Measurements from ENCODE around the gene HMCN1. TPM values are rescaled to one million over a fixed set of nuclear protein-coding genes. Genes with fewer than 3 reads are reported as not detected.

HMCN1 gene
- total RNA-seq, 1 experiment from 2014 or later: 0.63 TPM

DNA sequence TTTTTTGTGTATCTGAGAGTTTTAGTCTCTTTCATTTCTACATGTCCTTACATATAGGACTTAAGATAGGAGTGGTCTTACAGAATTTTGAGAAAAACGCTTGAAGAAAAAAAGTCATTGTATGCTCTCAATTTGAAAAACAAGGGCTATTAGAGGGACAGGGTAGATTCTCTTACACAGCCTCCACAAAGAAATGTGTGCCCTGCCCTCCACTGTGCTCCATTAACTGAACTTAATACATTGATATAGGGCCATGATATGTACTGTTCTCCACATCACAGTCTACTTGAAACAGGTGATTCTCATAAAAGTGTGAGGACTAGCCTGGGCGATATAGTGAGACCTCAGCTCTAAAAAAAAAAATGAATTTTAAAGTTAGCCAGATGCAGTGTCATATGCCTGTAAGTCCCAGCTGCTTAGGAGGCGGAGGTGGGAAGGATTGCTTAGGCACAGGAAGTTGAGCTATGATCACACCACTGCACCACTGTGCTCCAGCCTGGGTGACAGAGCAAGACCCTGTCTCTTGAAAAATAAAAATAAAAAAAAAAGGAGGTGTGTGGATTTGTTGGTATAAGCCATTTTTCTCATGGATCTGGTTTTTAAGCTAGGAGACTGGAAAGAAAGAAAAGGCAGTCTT, 77.0 kb downstream of the HMCN1 start:
- H3K4me1 ChIP-seq (ENCODE audit: low read length): no peaks in the 10 kb centered on the region

DNA sequence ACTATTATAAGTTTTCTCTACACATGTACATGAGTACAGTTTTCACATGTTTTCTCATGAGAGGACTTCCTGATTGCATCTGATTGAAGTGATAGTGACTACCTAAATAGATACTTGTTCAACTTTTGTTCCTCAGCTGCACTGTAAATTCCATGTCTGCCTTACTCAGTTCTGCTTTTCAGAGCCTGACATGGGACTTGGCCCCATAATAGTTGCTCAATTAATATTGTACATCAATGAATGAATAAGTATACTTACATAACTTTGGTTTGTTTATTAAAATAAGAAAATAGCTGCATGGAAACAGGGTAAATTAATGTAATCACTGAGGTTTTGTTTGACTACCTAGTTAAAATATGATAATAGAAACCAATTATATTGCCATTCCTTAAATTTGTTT, 78.7 kb downstream of the HMCN1 start:
- Histone ChIP-seq H3K27me3 (ENCODE audit: low read length) (no peaks in the 10 kb centered on the region), H3K9ac (ENCODE audit: low read length) (no peak overlapping the region)
- no peak for DNase-seq

More for the DNA sequence above, 77.0 kb downstream of the HMCN1 start:
- Histone ChIP-seq H3K27ac (ENCODE audit: low read length) (no peak overlapping the region), H3K4me2 (ENCODE audit: low read depth, low read length, poor library complexity, severe bottlenecking) (no peak overlapping the region), H3K36me3 (ENCODE audit: insufficient read depth, low read length) (no peaks in the 10 kb centered on the region), H2AFZ (ENCODE audit: low read length) (no peak overlapping the region), H3K27me3 (ENCODE audit: low read length) (no peaks in the 10 kb centered on the region), H3K9me3 (ENCODE audit: low read length) (no peaks in the 10 kb centered on the region), H4K20me1 (ENCODE audit: insufficient read depth, low read depth, low read length) (no peaks in the 10 kb centered on the region), H3K9ac (ENCODE audit: low read length) (no peak overlapping the region), H3K79me2 (ENCODE audit: low read length) (no peaks in the 10 kb centered on the region), H3K9me2 (replicated peaks; ENCODE audit: insufficient read depth, low read length) (no peaks in the 10 kb centered on the region), H3K4me3 (ENCODE audit: low read length) (no peak overlapping the region)
- DNase-seq: no peak

DNA sequence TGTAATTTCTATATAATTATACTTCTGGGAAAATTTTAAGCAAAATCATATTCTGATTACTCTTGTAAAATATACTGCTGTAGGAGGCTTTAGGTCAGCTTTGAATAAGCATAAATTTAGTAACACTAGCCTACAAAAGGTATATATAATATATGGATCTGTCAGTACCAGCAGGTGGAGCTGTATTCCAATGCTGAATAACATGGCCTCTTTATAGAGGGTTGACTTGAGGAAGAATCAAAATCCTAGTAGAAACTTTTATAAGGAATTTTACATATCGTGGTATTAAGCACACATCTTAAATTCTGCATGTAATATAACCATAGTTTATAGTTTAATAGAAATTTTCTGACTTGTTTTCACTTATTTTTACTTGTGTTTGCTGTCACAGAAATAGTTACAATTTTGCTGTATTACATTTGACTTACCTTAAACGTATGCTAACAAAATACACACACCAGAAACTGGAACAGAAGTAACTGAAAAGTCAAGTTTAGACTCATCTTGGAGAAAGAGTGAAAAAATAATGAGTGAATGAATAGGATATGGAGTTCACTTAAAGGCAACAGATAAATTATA, 79.3 kb downstream of the HMCN1 start:
- DNase-seq: peak; percentile 65
- H4K20me1 ChIP-seq (ENCODE audit: insufficient read depth, low read depth, low read length): no peaks in the 10 kb centered on the region
- no peaks in the 10 kb centered on the region for H3K79me2 ChIP-seq (ENCODE audit: low read length)
- H3K36me3 ChIP-seq (ENCODE audit: insufficient read depth, low read length): no peaks in the 10 kb centered on the region
- H3K4me1 ChIP-seq (ENCODE audit: low read length): no peaks in the 10 kb centered on the region
- H3K9me2 ChIP-seq (replicated peaks; ENCODE audit: insufficient read depth, low read length): no peaks in the 10 kb centered on the region
- no peaks in the 10 kb centered on the region for H3K9me3 ChIP-seq (ENCODE audit: low read length)
- H3K9ac ChIP-seq (ENCODE audit: low read length): no peak overlapping the region
- no peak overlapping the region for H3K27ac ChIP-seq (ENCODE audit: low read length)
- H3K4me2 ChIP-seq (ENCODE audit: low read depth, low read length, poor library complexity, severe bottlenecking): no peak overlapping the region
- no peak overlapping the region for H3K4me3 ChIP-seq (ENCODE audit: low read length)
- no peak overlapping the region for H2AFZ ChIP-seq (ENCODE audit: low read length)
- H3K27me3 ChIP-seq (ENCODE audit: low read length): no peaks in the 10 kb centered on the region

More for the DNA sequence above, 78.7 kb downstream of the HMCN1 start:
- Histone ChIP-seq H3K4me2 (ENCODE audit: low read depth, low read length, poor library complexity, severe bottlenecking) (no peak overlapping the region), H3K4me3 (ENCODE audit: low read length) (no peak overlapping the region), H3K4me1 (ENCODE audit: low read length) (no peaks in the 10 kb centered on the region), H3K27ac (ENCODE audit: low read length) (no peak overlapping the region), H2AFZ (ENCODE audit: low read length) (no peak overlapping the region), H3K9me2 (replicated peaks; ENCODE audit: insufficient read depth, low read length) (no peaks in the 10 kb centered on the region), H4K20me1 (ENCODE audit: insufficient read depth, low read depth, low read length) (no peaks in the 10 kb centered on the region), H3K79me2 (ENCODE audit: low read length) (no peaks in the 10 kb centered on the region), H3K36me3 (ENCODE audit: insufficient read depth, low read length) (no peaks in the 10 kb centered on the region), H3K9me3 (ENCODE audit: low read length) (no peaks in the 10 kb centered on the region)

DNA sequence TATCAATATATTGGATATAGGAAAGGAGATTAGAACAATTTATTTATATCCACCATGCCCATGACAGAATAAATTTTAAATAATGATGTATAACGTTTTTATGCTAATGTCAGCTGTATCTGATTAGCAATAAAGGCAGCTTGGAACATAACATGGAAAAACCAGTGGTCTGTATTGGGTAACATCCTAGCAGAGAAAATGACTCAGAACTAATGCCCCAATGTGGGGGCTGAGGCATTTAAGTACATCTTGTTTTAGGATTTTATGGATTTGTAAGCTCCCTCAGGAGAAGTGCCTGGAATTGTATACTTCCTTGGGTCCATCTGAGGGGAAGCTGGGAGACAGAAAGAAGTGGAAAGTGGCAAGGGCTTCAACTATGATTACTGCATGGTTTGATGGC, 82.3 kb downstream of the HMCN1 start:
- Histone ChIP-seq H3K4me1 (ENCODE audit: low read length) (no peaks in the 10 kb centered on the region), H3K79me2 (ENCODE audit: low read length) (no peaks in the 10 kb centered on the region), H3K4me2 (ENCODE audit: low read depth, low read length, poor library complexity, severe bottlenecking) (no peak overlapping the region), H3K9me3 (ENCODE audit: low read length) (no peaks in the 10 kb centered on the region), H2AFZ (ENCODE audit: low read length) (no peak overlapping the region), H3K9ac (ENCODE audit: low read length) (no peak overlapping the region), H3K9me2 (replicated peaks; ENCODE audit: insufficient read depth, low read length) (no peaks in the 10 kb centered on the region), H3K27ac (ENCODE audit: low read length) (no peak overlapping the region), H3K27me3 (ENCODE audit: low read length) (no peaks in the 10 kb centered on the region), H4K20me1 (ENCODE audit: insufficient read depth, low read depth, low read length) (no peaks in the 10 kb centered on the region), H3K36me3 (ENCODE audit: insufficient read depth, low read length) (no peaks in the 10 kb centered on the region), H3K4me3 (ENCODE audit: low read length) (no peak overlapping the region)
- DNase-seq: no peak

DNA sequence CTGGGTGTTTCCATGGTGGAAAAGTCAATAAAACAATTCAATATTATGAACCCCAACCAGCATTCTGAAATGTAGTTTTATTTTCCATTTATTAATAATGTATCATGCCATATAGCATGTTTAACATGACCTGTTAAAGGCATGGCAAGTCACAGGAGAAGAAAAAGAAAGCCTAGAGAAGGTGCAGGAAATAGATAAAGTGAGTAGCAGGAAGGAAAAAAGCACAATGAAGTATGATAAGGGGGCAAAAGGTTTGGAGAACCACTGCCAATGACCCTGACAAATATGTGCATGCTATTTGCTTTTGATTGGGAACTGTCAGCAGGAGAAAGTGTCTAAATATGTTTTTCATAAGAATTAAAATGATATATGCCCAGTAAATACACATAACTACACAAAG, 85.6 kb downstream of the HMCN1 start:
- no peak overlapping the region for H3K4me3 ChIP-seq (ENCODE audit: low read length)
- no peaks in the 10 kb centered on the region for H3K9me2 ChIP-seq (replicated peaks; ENCODE audit: insufficient read depth, low read length)

DNA sequence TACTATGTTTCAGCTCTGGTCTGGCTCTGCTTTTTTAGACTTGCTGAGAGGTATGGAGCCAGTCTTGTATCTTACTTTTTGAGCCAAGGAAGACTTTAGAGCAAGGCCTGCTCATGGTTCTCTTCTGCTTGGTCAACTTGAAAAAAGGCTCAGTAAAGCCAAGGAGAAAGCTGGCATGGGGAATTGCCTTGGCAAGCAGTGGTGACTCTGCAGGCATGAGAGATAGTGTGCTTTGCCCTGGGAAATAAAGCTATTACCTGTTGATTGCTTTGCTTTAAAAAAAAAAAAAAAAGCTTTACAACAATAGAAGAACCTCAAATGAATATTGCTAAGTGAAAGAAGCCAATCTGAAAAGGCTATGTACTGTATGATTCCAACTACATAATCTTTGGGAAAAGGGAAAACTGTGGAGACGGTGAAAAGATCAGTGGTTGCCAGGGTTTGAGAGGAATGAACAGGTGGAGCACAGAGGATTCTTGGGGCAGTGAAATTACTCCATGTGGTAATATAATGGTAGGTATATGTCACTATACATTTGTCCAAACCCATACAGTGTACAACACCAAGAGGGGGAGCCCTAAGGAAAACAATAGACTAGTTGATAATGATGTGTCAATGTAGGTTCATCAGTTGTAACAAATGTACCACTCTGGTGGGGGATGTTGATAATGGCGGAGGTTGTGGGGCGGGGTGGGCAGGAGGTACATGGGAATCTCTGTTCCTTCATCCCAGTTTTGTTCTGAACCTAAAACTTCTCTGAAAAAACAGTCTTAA, 87.6 kb downstream of the HMCN1 start:
- H3K79me2 ChIP-seq (ENCODE audit: low read length): no peaks in the 10 kb centered on the region
- H3K4me2 ChIP-seq (ENCODE audit: low read depth, low read length, poor library complexity, severe bottlenecking): no peak overlapping the region
- no peak overlapping the region for H2AFZ ChIP-seq (ENCODE audit: low read length)

More for the DNA sequence above, 85.6 kb downstream of the HMCN1 start:
- Histone ChIP-seq H3K4me1 (ENCODE audit: low read length) (no peaks in the 10 kb centered on the region), H3K36me3 (ENCODE audit: insufficient read depth, low read length) (no peaks in the 10 kb centered on the region), H3K27ac (ENCODE audit: low read length) (no peak overlapping the region), H2AFZ (ENCODE audit: low read length) (no peak overlapping the region), H3K9ac (ENCODE audit: low read length) (no peak overlapping the region), H3K4me2 (ENCODE audit: low read depth, low read length, poor library complexity, severe bottlenecking) (no peak overlapping the region), H3K27me3 (ENCODE audit: low read length) (no peaks in the 10 kb centered on the region), H4K20me1 (ENCODE audit: insufficient read depth, low read depth, low read length) (no peaks in the 10 kb centered on the region), H3K9me3 (ENCODE audit: low read length) (no peaks in the 10 kb centered on the region), H3K79me2 (ENCODE audit: low read length) (no peaks in the 10 kb centered on the region)
- DNase-seq: no peak

DNA sequence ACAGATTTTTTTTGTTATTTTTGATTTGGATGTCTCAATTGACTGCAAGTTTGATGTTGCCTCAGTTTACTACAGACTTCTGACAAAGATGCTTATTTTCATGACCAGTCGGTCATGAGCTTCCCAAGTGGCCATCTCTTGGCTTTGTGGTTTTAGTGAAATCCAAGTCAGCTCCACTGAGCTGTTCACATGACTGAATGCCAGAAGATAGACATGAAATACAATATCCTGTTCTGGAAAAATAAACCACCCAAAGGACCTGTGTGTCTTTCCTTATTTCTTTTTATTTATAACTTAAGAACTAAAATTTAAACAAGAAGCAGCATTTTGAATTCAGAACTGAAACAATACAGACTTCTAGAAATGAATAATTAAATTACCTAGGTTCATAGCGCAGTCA, 89.3 kb downstream of the HMCN1 start:
- no peak overlapping the region for H3K4me3 ChIP-seq (ENCODE audit: low read length)
- H3K27me3 ChIP-seq (ENCODE audit: low read length): no peaks in the 10 kb centered on the region
- no peaks in the 10 kb centered on the region for H3K79me2 ChIP-seq (ENCODE audit: low read length)
- H3K4me1 ChIP-seq (ENCODE audit: low read length): no peaks in the 10 kb centered on the region
- H3K27ac ChIP-seq (ENCODE audit: low read length): no peak overlapping the region
- no peak overlapping the region for H3K4me2 ChIP-seq (ENCODE audit: low read depth, low read length, poor library complexity, severe bottlenecking)
- no peaks in the 10 kb centered on the region for H3K9me3 ChIP-seq (ENCODE audit: low read length)
- no peaks in the 10 kb centered on the region for H3K36me3 ChIP-seq (ENCODE audit: insufficient read depth, low read length)
- no peaks in the 10 kb centered on the region for H4K20me1 ChIP-seq (ENCODE audit: insufficient read depth, low read depth, low read length)
- no peak overlapping the region for H2AFZ ChIP-seq (ENCODE audit: low read length)
- no peak for DNase-seq
- H3K9ac ChIP-seq (ENCODE audit: low read length): no peak overlapping the region
- H3K9me2 ChIP-seq (replicated peaks; ENCODE audit: insufficient read depth, low read length): no peaks in the 10 kb centered on the region

More for the DNA sequence above, 87.6 kb downstream of the HMCN1 start:
- Histone ChIP-seq H3K4me3 (ENCODE audit: low read length) (no peak overlapping the region), H3K27me3 (ENCODE audit: low read length) (no peaks in the 10 kb centered on the region), H3K9ac (ENCODE audit: low read length) (no peak overlapping the region), H4K20me1 (ENCODE audit: insufficient read depth, low read depth, low read length) (no peaks in the 10 kb centered on the region), H3K4me1 (ENCODE audit: low read length) (no peaks in the 10 kb centered on the region), H3K9me3 (ENCODE audit: low read length) (no peaks in the 10 kb centered on the region), H3K9me2 (replicated peaks; ENCODE audit: insufficient read depth, low read length) (no peaks in the 10 kb centered on the region), H3K36me3 (ENCODE audit: insufficient read depth, low read length) (no peaks in the 10 kb centered on the region), H3K27ac (ENCODE audit: low read length) (no peak overlapping the region)
- peak; percentile 59 for DNase-seq

DNA sequence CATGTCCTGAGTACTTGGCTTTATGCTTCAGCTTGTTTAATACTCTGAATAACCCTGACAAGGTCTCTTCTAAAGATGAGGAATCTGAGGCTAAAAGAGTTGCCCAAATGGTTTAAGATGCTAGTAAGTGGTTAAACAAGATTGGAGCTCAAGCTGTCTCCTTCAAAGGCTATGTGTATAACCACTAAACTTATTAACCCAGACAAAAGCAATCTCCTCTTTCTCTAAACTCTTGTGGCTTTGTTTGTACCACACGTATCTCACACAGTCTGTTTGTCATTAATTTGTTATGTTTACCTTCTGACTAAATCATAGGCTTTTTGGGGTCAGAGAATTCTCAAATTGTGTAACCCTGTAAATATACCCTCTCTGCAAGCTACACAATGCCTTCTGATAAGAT, 89.9 kb downstream of the HMCN1 start:
- Histone ChIP-seq H3K4me1 (ENCODE audit: low read length) (no peaks in the 10 kb centered on the region), H3K9me2 (replicated peaks; ENCODE audit: insufficient read depth, low read length) (no peaks in the 10 kb centered on the region)

More for the DNA sequence above, 89.9 kb downstream of the HMCN1 start:
- H2AFZ ChIP-seq (ENCODE audit: low read length): no peak overlapping the region
- H3K4me2 ChIP-seq (ENCODE audit: low read depth, low read length, poor library complexity, severe bottlenecking): no peak overlapping the region
- H4K20me1 ChIP-seq (ENCODE audit: insufficient read depth, low read depth, low read length): no peaks in the 10 kb centered on the region
- H3K9me3 ChIP-seq (ENCODE audit: low read length): no peaks in the 10 kb centered on the region
- H3K4me3 ChIP-seq (ENCODE audit: low read length): no peak overlapping the region
- DNase-seq: no peak
- H3K27me3 ChIP-seq (ENCODE audit: low read length): no peaks in the 10 kb centered on the region
- no peak overlapping the region for H3K27ac ChIP-seq (ENCODE audit: low read length)
- no peaks in the 10 kb centered on the region for H3K36me3 ChIP-seq (ENCODE audit: insufficient read depth, low read length)
- no peak overlapping the region for H3K9ac ChIP-seq (ENCODE audit: low read length)
- no peaks in the 10 kb centered on the region for H3K79me2 ChIP-seq (ENCODE audit: low read length)

All from Karpas-422 (cell line).